ENCODE data around the gene GSN. TPM values are rescaled to one million over a fixed set of nuclear protein-coding genes. Genes with fewer than 3 reads are reported as not detected.

GSN gene
- total RNA-seq, 3 donors from 2014 or later: 1,290 to 13,922 (median 1,437) TPM

DNA sequence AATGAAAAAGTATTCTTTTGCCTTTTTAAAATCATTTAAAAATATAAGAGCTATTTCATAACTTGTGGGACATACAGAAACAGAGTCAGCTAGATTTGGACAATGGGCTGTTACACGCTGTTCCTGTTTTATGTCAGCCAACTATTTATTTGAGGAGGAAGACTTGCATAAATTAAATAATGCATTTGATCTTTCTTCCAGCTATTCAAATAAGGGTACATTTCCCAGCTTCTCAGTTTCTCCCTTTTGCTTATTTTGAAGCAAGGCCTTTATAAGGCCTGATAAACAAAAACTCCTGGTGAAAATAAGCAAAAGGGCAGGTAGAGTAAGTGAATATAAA, 95.6 kb downstream of the GSN start:
- H3K9me3 ChIP-seq: no peaks in the 10 kb centered on the region
- H3K36me3 ChIP-seq: no peaks in the 10 kb centered on the region
- H3K27me3 ChIP-seq: no peaks in the 10 kb centered on the region
- peak overlapping the region in 1 of 3 donors; percentile 27 for H3K4me3 ChIP-seq
- H3K4me1 ChIP-seq: peaks cover 4 to 36% of the 10 kb centered on the region in 2 donors
- peak overlapping the region; percentile 85 to 87 for H3K27ac ChIP-seq
- TF ChIP-seq, protein P1, sequence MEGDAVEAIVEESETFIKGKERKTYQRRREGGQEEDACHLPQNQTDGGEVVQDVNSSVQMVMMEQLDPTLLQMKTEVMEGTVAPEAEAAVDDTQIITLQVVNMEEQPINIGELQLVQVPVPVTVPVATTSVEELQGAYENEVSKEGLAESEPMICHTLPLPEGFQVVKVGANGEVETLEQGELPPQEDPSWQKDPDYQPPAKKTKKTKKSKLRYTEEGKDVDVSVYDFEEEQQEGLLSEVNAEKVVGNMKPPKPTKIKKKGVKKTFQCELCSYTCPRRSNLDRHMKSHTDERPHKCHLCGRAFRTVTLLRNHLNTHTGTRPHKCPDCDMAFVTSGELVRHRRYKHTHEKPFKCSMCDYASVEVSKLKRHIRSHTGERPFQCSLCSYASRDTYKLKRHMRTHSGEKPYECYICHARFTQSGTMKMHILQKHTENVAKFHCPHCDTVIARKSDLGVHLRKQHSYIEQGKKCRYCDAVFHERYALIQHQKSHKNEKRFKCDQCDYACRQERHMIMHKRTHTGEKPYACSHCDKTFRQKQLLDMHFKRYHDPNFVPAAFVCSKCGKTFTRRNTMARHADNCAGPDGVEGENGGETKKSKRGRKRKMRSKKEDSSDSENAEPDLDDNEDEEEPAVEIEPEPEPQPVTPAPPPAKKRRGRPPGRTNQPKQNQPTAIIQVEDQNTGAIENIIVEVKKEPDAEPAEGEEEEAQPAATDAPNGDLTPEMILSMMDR (IDR thresholded peaks at IDR 0.05): no peak
- TF ChIP-seq POLR2A (IDR thresholded peaks at IDR 0.05) (no peak), POLR2AphosphoS5 (IDR thresholded peaks at IDR 0.05) (no peak)
- DNase-seq (ENCODE audit: low spot score in 2 of 2): no peak
- intact Hi-C loops (cut with DNase I; ENCODE audit: low total_unique reads): no loop called here

DNA sequence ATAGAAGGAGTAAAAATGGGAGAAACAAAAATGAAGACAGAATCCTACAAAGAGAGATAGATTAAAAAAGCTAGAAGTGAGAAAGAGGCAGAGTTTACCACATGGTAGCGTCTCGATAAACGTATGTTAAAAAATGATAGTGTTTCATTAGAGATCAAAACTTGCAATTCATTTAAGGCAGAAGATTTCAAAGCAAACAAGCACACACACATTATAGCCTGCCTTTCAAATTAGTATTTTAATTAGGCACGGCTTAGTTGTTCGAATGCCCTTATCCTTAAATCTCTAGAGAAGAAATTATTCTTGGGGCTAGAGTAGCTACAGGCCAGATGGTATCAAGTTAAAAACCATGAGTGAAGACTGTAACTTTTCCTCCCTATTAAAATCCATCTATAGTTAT, 96.1 kb downstream of the GSN start:
- intact Hi-C loops (cut with DNase I; ENCODE audit: low total_unique reads): no loop called here
- peak overlapping the region in 1 of 3 donors; percentile 20 for H3K4me3 ChIP-seq

DNA sequence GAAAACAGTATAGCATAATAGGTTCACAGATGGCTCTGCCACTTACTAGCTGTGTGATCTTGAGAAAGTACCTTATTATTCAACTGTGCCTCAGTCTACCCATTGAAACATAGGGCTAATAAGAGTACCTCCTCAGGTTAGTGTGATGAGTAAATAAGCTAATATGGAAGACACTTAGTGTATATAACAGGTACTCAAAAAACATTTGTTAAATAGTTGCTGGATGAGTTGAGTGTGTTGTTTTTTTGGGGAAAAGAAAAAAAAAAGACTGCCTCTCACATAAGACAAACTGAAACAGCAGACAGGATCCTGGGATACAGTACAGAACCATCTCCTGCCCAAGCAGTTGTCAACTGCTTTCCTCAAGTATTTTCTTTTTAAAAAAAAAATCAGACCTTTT, 96.9 kb downstream of the GSN start:
- Histone ChIP-seq H3K27me3 (no peaks in the 10 kb centered on the region), H3K4me1 (peaks cover 4 to 36% of the 10 kb centered on the region in 2 donors), H3K9me3 (no peaks in the 10 kb centered on the region), H3K27ac (peak overlapping the region; percentile 78 to 85), H3K36me3 (no peaks in the 10 kb centered on the region), H3K4me3 (peak overlapping the region in 1 of 3 donors; percentile 20)
- intact Hi-C loops (cut with DNase I; ENCODE audit: low total_unique reads): no loop called here
- TF ChIP-seq, protein P1 (IDR thresholded peaks at IDR 0.05): no peak
- no peak for TF ChIP-seq POLR2AphosphoS5 (IDR thresholded peaks at IDR 0.05)
- TF ChIP-seq POLR2A (IDR thresholded peaks at IDR 0.05): no peak
- no peak for DNase-seq (ENCODE audit: low spot score in 2 of 2)

More for the DNA sequence above, 96.1 kb downstream of the GSN start:
- H3K4me1 ChIP-seq: peaks cover 4 to 36% of the 10 kb centered on the region in 2 donors
- H3K36me3 ChIP-seq: no peaks in the 10 kb centered on the region
- no peaks in the 10 kb centered on the region for H3K27me3 ChIP-seq
- peak overlapping the region; percentile 78 to 85 for H3K27ac ChIP-seq
- DNase-seq (ENCODE audit: low spot score in 2 of 2): no peak
- TF ChIP-seq, protein P1 (IDR thresholded peaks at IDR 0.05): no peak
- TF ChIP-seq POLR2AphosphoS5 (IDR thresholded peaks at IDR 0.05) (no peak), POLR2A (IDR thresholded peaks at IDR 0.05) (no peak)
- no peaks in the 10 kb centered on the region for H3K9me3 ChIP-seq

DNA sequence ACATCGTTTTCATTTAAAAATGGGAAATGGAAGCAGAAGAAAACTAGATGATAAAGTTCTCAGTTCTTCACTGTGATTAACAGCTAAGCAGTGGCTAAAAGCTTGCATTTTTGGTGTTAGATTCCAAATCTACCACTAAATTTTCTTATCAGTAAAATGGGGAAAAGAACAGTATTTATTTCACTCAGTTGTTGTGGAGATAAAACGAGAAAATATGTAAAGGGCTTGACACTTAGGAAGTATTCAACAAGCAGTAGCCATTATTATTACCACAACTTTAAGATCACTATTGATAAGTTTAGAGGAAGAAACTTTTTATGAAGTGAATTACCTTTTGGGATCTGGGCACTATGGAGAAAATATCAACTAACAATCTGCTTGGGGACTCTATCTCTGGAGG, 97.6 kb downstream of the GSN start:
- no peaks in the 10 kb centered on the region for H3K36me3 ChIP-seq
- no peaks in the 10 kb centered on the region for H3K27me3 ChIP-seq
- DNase-seq (ENCODE audit: low spot score in 2 of 2): no peak
- intact Hi-C loops (cut with DNase I; ENCODE audit: low total_unique reads): no loop called here
- H3K4me3 ChIP-seq: peak overlapping the region in 1 of 3 donors; percentile 6
- TF ChIP-seq, protein P1 (IDR thresholded peaks at IDR 0.05): no peak
- TF ChIP-seq POLR2AphosphoS5 (IDR thresholded peaks at IDR 0.05) (no peak), POLR2A (IDR thresholded peaks at IDR 0.05) (no peak)
- H3K4me1 ChIP-seq: peaks cover 4 to 36% of the 10 kb centered on the region in 2 donors
- no peaks in the 10 kb centered on the region for H3K9me3 ChIP-seq
- peak overlapping the region; percentile 78 to 96 for H3K27ac ChIP-seq

GRCh38 chr9:121366611-121367192, 98.7 kb downstream of the GSN start:
- Histone ChIP-seq H3K4me1 (peaks cover 4 to 38% of the 10 kb centered on the region in 2 donors), H3K27me3 (no peaks in the 10 kb centered on the region), H3K9me3 (no peaks in the 10 kb centered on the region), H3K27ac (peak overlapping the region; percentile 96 to 99), H3K4me3 (peak overlapping the region in 1 of 3 donors; percentile 90), H3K36me3 (no peaks in the 10 kb centered on the region)
- intact Hi-C loops (cut with DNase I; ENCODE audit: low total_unique reads): no loop called here
- no peak for DNase-seq (ENCODE audit: low spot score in 2 of 2)
- TF ChIP-seq POLR2A (IDR thresholded peaks at IDR 0.05): no peak
- TF ChIP-seq POLR2AphosphoS5 (IDR thresholded peaks at IDR 0.05): no peak

All from breast epithelium (tissue), 4 donors.